HG03575 (cell line): ENCODE results near the gene TMEM255B.
"Not testable (repeated sequence)": the region's sequence is repeated elsewhere in the genome, so short reads cannot be mapped to it uniquely, and the experiment has no call there.

Source experiments
- ATAC-seq: cut with Tn5 transposase; IDR thresholded peaks from one replicate; pipeline ENCODE4 v1.9.1; 2021; ENCODE audit not compliant: unreplicated experiment, insufficient number of reproducible peaks, low FRiP score; ENCODE audit errors: extremely low read depth

Gene TMEM255B

GRCh38 chr13:113777311-113778260 lies 18.6 kb downstream of the TMEM255B start:
- no peak for ATAC-seq

DNA sequence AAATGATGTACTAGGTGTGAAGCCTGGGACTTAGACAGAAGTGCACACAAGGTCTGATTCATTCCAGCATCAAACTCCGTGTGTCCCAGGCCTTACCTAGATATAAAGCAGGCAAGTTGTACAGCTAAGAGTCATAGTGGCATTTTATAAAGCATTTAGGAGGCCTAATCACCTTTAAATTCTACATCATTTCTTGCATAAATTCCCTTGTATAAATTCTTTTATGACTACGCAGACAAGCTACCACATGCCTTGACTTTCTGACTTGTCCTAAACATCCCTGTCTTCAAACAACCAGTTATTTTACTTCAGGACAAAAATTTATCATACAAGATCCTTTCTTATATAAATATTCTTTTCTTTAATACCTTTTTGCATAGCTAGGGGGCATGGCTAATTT lies 22.5 kb downstream of the TMEM255B start:
- ATAC-seq: no peak

DNA sequence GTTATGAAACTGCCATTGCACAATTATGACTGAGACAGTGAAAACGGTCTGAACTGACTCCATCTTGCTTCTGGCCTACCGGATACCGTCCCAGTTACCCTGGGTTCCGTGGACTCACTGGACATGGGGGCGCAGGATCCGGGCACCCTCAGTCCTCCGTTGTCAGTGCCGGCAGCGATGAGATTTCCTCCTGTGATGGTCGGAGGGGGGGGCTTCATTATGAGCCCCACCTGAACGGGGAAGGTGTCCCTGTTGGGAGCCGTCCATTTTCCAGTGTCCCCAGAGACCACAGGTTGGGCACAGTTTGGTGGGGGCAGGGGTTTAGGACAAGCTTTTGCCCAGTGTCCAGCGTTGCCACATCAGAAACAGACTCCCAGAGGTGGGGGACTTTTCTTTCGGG lies 23.4 kb downstream of the TMEM255B start:
- ATAC-seq: no peak

DNA sequence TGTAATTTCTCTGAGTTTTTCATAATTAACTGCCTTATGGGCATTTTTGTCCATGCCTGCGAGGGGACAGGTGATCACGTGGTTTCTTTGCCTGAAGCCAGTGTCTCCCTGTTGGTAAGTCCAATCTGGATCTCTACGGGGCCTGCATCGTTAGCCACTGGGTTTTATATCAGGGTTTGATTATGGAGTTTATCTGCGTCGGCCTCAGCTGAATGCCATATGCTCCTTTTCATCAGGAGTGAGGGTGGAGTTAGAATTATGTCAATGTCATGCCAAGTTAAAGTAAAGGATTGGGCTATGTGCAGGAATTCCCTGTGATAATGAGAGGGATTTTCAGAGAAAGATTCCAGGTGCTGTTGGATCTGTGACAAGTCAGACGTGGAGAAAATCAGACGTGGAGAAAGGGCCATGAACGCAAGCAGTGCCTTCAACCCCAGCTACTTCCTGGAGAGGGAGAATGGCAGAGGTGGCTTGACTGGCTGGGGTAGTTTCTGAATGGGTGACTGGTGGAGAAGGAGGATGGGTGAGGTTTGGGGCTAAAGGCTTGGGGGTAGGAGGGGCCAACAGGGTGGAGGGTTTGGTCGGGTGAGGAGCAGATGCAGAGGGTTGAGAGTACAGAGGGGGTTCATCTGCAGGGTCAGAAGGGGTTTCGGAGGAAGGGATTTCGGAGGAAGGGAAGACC lies 24.3 kb downstream of the TMEM255B start:
- ATAC-seq: no peak

DNA sequence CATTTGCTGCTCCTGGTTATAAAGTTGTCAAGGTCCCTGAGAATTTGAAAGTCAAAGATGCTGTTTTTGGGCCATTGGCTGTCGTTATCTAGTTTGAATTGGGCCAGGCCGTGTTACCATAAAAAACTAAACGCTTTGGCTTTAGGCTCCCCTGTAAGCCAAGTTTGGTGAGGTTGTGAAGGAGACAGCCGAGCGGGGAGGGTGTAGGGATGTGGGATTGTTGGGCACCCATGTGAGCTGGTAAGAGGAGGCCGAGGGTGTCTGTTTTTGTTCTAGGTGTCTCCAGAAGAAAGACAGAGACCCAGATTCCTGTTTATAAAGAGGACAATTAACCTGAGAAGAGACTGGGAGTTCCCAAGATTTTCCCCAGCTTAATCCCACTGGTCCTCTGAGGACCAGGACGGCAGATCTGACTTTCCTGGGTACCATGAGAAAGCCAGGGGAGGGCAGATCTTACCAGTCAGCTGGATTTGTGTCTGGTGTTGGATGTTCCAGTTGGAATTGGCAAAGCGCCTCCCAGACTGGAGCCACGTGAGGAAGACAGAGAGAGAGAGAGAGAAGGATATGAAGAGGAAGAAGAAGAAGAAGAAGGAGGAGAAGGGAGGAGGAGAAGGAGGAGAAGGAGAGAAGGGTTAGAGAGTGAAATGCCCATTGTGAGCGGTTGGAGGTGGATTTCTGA lies 25.1 kb downstream of the TMEM255B start:
- ATAC-seq: no peak

DNA sequence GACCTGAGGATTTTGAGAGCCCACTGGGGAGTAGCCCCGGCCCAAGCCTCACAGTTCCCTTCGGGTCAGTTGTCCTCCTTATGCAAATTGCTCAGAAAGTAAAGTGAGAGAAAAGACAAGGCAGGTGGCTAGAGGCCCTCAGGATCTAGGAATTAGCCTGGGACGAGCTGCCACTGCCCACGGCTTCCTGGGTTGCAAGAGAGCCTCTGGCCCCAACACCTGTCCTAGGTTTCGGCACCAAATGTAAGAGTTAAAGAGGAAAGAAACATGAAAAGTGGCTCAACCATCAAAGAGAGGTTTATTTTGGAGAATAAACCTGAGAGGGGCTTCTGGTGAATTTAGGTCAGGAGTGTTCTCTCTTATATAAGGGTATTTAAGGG lies 25.6 kb downstream of the TMEM255B start:
- no peak for ATAC-seq

- ATAC-seq: no peak
Measured at GRCh38 chr13:113785051-113786010, 26.3 kb downstream of the TMEM255B start.

DNA sequence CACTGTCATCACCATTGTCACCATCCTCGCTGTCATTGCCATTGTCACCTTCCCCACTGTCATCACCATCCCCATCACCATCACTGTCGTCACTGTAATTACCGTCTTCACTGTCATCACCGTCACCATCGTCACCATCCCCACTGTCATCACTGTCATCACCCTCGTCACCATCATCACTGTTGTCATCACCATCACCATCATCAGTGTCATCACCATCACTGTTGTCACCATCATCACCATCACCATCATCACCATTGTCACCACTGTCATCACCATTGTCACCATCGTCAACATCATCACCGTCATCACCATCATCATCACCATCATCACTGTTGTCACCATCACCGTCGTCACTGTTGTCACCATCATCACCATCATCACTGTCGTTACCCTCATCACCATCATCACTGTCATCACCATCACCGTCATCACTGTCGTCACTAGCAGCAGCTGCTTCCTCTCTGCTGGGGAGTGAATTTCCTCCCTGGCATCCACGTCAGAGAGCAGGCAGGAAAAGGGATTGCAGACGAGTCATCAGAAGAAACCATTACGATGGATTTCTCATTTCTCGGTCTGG lies 27.3 kb downstream of the TMEM255B start:
- no peak for ATAC-seq

GRCh38 chr13:113787694-113788093 lies 28.7 kb downstream of the TMEM255B start:
- no peak for ATAC-seq

- no peak for ATAC-seq
Measured at GRCh38 chr13:113788413-113789135, 29.5 kb downstream of the TMEM255B start.

DNA sequence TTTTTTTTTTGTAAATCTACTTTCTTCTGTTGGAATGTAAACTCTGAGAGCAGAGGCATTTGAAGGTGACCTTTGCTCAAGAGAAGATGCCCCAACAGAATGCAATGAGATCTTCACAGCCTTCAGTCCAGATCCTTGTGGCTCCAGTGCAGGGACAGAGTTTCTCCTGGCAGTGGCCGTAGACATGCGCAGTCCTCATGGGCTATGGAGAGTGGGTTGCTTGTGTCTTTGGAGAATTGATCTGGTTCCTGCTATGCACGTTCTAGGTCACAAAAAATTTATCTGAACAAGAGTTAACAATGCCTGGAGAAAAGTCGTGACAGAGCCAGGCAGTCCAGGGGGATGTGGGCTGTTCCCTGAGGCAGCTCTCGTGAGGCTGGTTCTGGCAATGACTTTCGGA lies 30.1 kb downstream of the TMEM255B start:
- ATAC-seq: no peak

- not testable (repeated sequence) for ATAC-seq
Measured at GRCh38 chr13:113789931-113790330, 30.9 kb downstream of the TMEM255B start.

- ATAC-seq: no peak
Measured at GRCh38 chr13:113791226-113791625, 32.2 kb downstream of the TMEM255B start.

DNA sequence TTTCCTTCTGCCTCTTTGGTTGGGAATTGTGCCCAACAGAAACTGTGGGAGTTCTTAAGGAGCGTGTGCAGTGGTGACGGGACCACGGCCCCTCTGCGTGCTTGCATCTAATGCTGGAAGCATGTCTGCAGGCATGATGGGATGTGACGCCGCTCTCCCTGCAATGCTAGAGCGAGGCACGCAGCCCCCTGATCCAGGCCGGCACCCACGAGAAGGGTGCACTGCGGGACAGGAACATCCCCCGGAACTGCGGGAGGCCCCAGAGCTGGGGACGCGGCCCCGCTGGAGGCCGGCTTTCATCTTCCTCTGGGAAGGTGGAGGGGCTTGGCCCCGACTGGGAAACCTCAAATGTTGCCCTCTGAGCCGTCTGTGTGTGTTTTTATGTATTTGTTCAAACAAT lies 32.7 kb downstream of the TMEM255B start:
- no peak for ATAC-seq

- ATAC-seq: no peak
Measured at GRCh38 chr13:113792236-113792770, 33.3 kb downstream of the TMEM255B start.

GRCh38 chr13:113792886-113793717 lies 34.1 kb downstream of the TMEM255B start:
- no peak for ATAC-seq

DNA sequence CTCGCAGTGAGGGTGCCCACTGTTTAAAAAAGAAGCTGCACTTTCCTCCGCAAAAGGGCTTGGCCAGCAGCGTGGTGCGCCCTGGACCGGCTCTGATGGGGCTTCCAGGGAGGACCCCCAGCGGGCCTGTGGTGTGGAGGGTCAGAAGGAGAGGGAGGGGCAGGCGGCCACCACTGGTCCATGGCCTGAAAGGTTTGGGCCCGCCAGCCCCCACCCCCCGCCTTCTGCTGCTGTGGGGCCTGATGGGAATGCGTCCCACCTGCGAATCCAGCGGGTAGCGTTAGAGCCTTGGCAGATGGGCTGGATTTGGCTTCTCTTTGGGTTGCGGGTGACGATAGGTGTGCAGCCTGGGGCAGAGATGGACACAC lies 34.7 kb downstream of the TMEM255B start:
- no peak for ATAC-seq
